GM18907 (cell line): ENCODE measurements around the gene OR5A1.
"Not testable (repeated sequence)": the region's sequence is repeated elsewhere in the genome, so short reads cannot be mapped to it uniquely, and the experiment has no call there.

Experiments
- ATAC-seq: cut with Tn5 transposase; IDR thresholded peaks from one replicate; pipeline ENCODE4 v1.9.1; 2021; ENCODE audit warnings: mild to moderate bottlenecking, moderate library complexity; ENCODE audit not compliant: unreplicated experiment

OR5A1 gene

GRCh38 chr11:59436169-59436568, at the start of gene OR5A1:
Gene OR5A1, plus strand, starts transcription at chr11:59436469. Its CDS starts 6,700 bp downstream, at chr11:59443169.
- ATAC-seq: no peak

GRCh38 chr11:59394186-59394585, 42.1 kb upstream of the OR5A1 start:
- ATAC-seq: no peak

GRCh38 chr11:59400461-59401261, 35.6 kb upstream of the OR5A1 start:
- ATAC-seq: no peak

- ATAC-seq: no peak
Measured at GRCh38 chr11:59401262-59401552, 35.1 kb upstream of the OR5A1 start.

GRCh38 chr11:59403546-59403945, 32.7 kb upstream of the OR5A1 start:
- ATAC-seq: no peak

GRCh38 chr11:59413646-59414045, 22.6 kb upstream of the OR5A1 start:
- no peak for ATAC-seq

GRCh38 chr11:59415111-59415510, 21.2 kb upstream of the OR5A1 start:
- no peak for ATAC-seq

- no peak for ATAC-seq
Measured at GRCh38 chr11:59416613-59417012, 19.7 kb upstream of the OR5A1 start.

GRCh38 chr11:59417023-59417422, 19.2 kb upstream of the OR5A1 start:
- no peak for ATAC-seq

- ATAC-seq: no peak
Measured at GRCh38 chr11:59418156-59418555, 18.1 kb upstream of the OR5A1 start.

- no peak for ATAC-seq
Measured at GRCh38 chr11:59423835-59424234, 12.4 kb upstream of the OR5A1 start.

GRCh38 chr11:59425131-59425530, 11.1 kb upstream of the OR5A1 start:
- ATAC-seq: no peak

GRCh38 chr11:59426361-59427067, 9.8 kb upstream of the OR5A1 start, which contains the start of gene OR5A2:
Gene OR5A2, minus strand, starts transcription at chr11:59426413. Its CDS starts 3,460 bp downstream, at chr11:59422953.
- ATAC-seq: no peak

GRCh38 chr11:59427068-59427382, 9.2 kb upstream of the OR5A1 start:
- no peak for ATAC-seq

GRCh38 chr11:59429924-59430516, 6.2 kb upstream of the OR5A1 start:
- peak; percentile 78 for ATAC-seq

- ATAC-seq: no peak
Measured at GRCh38 chr11:59437770-59438169, 1.5 kb downstream of the OR5A1 start.

GRCh38 chr11:59445624-59446023, 9.4 kb downstream of the OR5A1 start:
- ATAC-seq: not testable (repeated sequence)

GRCh38 chr11:59448484-59448883, 12.2 kb downstream of the OR5A1 start:
- no peak for ATAC-seq

GRCh38 chr11:59456661-59457060, 20.4 kb downstream of the OR5A1 start, which contains the start of gene OR4D6:
Gene OR4D6, plus strand, starts transcription at chr11:59456961. Its CDS starts 0 bp downstream, at chr11:59456961.
- ATAC-seq: no peak

GRCh38 chr11:59459916-59460315, 23.6 kb downstream of the OR5A1 start:
- ATAC-seq: no peak

- no peak for ATAC-seq
Measured at GRCh38 chr11:59463190-59463641, 26.9 kb downstream of the OR5A1 start.

- ATAC-seq: no peak
Measured at GRCh38 chr11:59473015-59473414, 36.7 kb downstream of the OR5A1 start, which contains the start of gene OR4D10. Gene OR4D10, plus strand, starts transcription at chr11:59473315. Its CDS starts 4,115 bp downstream, at chr11:59477430.
